Activated CD4-positive, CD25-positive, alpha-beta regulatory T cell treated with anti-CD3 and anti-CD28 coated beads, Interleukin-2, amount 50 U/mL, for 24 hours (primary cell): Measurements from ENCODE around the gene FAM53B.
"Not testable (repeated sequence)": the region's sequence is repeated elsewhere in the genome, so short reads cannot be mapped to it uniquely, and the experiment has no call there.

ENCODE experiments used
- ATAC-seq, 2 donors: fragments of 150-1000 bp; cut with Tn5 transposase; one replicate each; pipeline ENCODE4 v1.10.0; 2021; ENCODE audit warnings: mild to moderate bottlenecking in 1 of 2, moderate library complexity in 1 of 2

FAM53B gene

GRCh38 chr10:124744102-124745050 is at the start of gene FAM53B:
Gene FAM53B, minus strand, starts transcription at chr10:124744378. Its CDS starts 37,665 bp downstream, at chr10:124706713.
- ATAC-seq, result peak; percentile 72 to 74

GRCh38 chr10:124792998-124793352 is 48.8 kb upstream of the FAM53B start:
- ATAC-seq, result no peak

GRCh38 chr10:124791547-124792348 is 47.6 kb upstream of the FAM53B start, which contains the start of gene EEF1AKMT2:
Gene EEF1AKMT2, minus strand, starts transcription at chr10:124791887. Its CDS starts 54 bp downstream, at chr10:124791833.
- ATAC-seq, result peak; percentile 99

GRCh38 chr10:124782900-124783299 is 38.7 kb upstream of the FAM53B start:
- not testable (repeated sequence) for ATAC-seq

- no peak for ATAC-seq
These were observed 24.6 kb upstream of the FAM53B start for GRCh38 chr10:124768791-124769190.

GRCh38 chr10:124765256-124765655 is 21.1 kb upstream of the FAM53B start:
- no peak for ATAC-seq

GRCh38 chr10:124763267-124763666 is 19.1 kb upstream of the FAM53B start:
- no peak for ATAC-seq

- no peak for ATAC-seq
These were observed 18.1 kb upstream of the FAM53B start for GRCh38 chr10:124762281-124762680.

GRCh38 chr10:124756156-124756903 is 12.2 kb upstream of the FAM53B start:
- no peak for ATAC-seq

GRCh38 chr10:124755581-124755980 is 11.4 kb upstream of the FAM53B start:
- ATAC-seq, result no peak

- no peak for ATAC-seq
These were observed 10.0 kb upstream of the FAM53B start for GRCh38 chr10:124754227-124754626.

- ATAC-seq, result no peak
These were observed 4.9 kb upstream of the FAM53B start for GRCh38 chr10:124748953-124749645.

GRCh38 chr10:124748166-124748565 is 4.0 kb upstream of the FAM53B start:
- ATAC-seq, result no peak

GRCh38 chr10:124747745-124748144 is 3.6 kb upstream of the FAM53B start:
- ATAC-seq, result no peak

- ATAC-seq, result no peak
These were observed 2.8 kb upstream of the FAM53B start for GRCh38 chr10:124746992-124747391.

- ATAC-seq, result not testable (repeated sequence)
These were observed 2.3 kb upstream of the FAM53B start for GRCh38 chr10:124746447-124746846.

- no peak for ATAC-seq
These were observed 1.5 kb upstream of the FAM53B start for GRCh38 chr10:124745673-124746072.

- no peak for ATAC-seq
These were observed 1.1 kb upstream of the FAM53B start for GRCh38 chr10:124745252-124745651.

- peak in 1 of 2 donors; percentile 20 for ATAC-seq
These were observed 732 bp downstream of the FAM53B start for GRCh38 chr10:124743191-124744101.

GRCh38 chr10:124742413-124743190 is 1.6 kb downstream of the FAM53B start:
- ATAC-seq, result no peak
